NK-92 treated with Interleukin-12 subunit alpha and Interleukin-12 subunit beta, amount 100 ng/mL, for 24 hours (cell line): ENCODE data around the gene ITPR1.

Source experiments
- DNase-seq: peaks from one replicate; lab custom pipeline; 2025; lab: John Stamatoyannopoulos, UW

ITPR1 gene

DNA sequence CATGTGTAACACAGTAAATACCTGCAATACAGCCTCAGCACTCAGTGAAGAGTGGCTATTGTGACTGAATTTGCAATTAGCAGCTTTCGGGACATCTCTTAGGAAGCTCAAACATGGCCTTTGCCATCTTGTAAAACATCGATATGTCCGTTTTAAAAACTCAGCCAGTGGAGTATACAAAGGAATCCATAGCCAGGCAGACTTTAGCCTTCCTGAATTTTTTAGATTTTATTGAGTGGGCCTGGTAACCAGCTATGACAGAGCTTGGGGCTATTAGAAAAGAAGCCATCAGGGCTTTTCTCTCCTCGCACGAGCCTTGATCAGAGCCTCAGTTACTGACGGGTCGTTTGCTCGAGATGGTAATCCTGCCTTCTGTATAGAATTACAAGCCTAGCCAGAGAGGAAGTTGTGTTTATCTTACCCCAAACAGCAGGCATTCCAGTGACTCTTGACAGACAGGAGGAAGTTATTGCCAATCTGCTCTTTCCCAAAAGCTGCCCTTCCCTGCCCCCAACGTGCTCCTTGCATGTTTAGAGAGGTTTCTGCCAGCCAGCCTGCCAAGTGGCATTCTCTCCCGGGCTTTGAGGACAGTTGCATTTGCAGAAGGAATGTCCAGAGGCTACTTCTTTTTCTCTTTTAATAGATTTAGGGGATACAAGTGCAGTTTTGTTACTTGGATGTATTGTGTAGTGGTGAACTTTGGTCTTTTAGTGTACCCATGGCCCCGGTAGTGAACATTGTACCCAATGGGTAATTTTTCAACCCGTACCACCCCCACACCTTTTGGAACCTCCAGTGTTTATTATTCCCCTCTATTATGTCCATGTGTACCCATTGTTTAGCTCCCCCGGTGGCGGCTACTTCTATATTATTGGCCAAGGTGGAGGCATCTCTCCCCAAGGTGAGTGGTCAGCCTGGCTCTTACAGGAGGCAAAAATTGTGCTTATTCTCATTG, 40.6 kb downstream of the ITPR1 start:
- no peak for DNase-seq

DNA sequence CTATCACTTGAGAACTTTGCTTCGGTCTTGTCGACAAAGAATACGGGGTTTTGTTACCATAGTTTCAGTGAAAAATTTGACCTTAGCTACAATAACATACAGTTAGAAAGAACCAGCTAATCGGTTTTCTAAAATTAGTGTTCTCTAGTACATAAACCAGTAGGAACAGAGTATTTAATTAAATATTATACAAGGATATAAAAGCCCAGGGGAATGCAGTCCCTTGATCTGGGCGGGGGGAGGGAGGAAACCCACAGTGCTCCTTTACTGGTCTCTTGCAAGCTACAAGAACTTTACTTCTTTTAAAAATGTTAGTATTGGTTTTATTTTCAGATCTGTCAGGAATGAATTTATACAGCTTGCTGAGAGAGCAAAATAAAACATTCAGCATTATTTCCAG, 41.8 kb downstream of the ITPR1 start:
- no peak for DNase-seq

DNA sequence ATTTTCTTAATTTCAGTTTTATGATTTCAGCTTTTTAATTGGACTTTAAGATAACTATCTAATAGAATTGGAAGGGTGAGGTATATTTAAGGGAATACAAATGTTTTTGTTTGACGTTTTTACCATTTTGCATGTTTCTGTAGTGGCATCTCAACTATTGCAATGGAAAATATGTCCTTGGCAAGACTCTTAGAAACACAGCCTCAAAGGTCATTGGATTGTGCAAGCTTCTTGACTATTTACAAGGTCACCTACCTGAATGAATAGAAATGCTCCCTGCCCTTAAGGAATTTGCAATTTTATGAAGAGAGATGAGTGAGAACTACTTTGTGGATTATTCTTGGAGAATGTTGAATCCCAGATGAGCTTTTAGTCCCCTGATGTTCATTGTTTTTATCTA, 43.1 kb downstream of the ITPR1 start:
- no peak for DNase-seq

DNA sequence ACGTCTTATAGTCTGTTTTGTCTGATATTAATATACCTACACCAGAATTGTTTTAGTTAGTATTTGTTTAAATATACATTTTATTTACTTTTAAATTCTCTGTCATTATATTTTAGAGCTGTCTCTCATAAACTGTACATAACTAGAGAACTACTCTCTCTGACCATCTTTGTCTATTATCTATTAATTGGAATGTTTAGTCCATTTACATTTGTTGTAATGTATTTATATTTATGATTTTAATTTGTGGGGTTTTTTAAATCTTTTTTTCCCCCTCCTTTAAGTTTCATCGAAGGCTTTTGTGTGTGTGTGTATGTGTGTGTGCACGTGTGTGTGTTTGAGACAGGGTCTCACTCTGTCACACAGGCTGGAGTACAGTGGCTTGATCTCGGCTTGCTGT, 47.1 kb downstream of the ITPR1 start:
- no peak for DNase-seq

DNA sequence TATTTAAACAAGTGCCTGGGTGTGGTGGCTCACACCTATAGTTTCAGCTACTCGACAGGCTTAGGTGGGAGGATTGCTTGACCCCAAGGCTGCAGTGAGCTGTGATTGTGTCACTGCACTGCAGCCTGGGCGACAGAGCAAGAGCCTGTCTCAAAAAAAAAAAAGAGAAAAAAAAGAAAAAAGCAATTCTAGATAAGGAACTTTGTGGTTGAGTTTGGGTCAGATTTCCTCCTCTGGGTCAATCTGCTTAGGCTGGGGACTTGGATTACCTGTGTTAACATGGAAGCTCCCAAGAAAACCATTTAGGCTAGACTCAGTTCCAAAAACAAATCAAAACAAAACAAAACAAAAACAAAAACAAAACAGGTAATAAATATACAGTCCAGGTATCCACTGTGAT, 50.0 kb downstream of the ITPR1 start:
- DNase-seq = no peak

DNA sequence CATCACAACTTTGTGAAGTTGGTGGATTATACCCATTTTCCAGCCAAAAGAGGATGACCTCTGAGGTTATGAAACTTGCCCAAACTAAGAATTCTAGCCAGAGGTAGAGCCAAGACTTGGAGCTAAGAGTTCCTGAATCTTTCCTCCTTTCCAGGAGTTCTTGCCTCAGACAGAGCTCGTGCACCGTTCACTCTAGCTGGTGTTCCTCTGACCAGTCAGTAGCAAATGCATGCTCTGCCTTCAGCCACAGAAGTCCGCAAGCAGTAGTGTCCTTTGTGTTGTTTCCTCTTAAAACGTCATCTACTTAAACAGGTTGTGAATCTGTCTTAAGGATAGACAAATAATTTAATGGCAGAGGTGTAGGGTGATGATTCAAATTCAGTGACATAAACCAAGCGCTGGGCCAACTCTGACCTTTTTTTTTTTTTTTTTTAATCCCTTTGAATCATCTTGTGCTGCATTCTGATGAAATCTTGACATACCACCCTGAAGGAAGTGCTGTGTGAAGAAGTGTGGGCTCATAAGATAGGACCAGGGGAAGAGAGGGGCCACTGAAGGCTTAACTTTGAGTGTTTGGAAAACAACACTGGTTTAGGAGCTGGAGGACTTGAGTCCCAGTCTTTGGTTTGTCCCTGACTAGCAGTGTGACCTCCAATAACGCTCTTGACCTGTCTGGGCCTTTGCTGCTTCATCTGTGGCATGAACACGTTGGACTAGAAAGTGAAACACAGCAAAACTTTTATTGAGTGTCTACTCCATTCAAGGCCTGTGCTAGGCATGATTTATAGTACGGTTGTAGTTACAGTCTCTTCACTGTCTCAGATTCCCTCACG, 53.4 kb downstream of the ITPR1 start:
- no peak for DNase-seq

DNA sequence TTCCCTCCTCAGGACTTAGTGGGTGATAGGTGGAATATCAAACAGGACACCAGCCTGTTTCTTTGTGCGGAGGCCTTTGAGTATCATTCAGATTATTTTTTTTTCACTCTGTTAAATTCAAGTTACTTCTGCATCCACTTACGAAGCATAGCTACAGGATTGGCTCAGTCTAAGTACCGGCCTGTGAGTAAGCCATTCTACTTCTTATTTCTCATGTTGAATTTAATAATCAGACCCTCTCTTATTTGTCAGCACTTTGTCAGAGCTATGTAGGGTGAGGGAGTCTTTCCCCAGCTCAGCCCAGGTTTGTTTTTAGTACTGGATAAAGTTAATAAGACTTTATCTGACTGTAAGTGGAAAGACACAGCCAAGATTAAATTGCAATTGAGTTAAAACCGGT, 54.7 kb downstream of the ITPR1 start:
- no peak for DNase-seq

DNA sequence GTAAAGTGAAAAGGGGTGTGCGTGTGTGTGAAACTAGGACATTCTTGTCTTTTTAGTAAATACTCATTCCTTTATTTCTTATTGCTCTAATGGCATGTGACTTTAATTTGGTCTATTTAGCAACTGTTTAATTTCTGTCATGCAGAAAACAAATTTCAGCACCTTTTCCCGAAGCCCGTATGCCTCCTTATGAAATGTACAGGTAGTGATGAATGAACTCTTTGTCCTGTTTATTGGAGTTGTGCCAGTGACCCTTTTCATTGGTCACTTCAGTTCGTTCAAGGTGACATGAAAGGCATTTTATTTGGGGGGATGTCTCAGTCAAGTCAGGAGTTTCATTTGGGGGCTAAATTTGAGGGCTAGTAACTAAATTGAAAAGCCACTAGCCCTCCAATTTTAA, 55.2 kb downstream of the ITPR1 start:
- DNase-seq = no peak

DNA sequence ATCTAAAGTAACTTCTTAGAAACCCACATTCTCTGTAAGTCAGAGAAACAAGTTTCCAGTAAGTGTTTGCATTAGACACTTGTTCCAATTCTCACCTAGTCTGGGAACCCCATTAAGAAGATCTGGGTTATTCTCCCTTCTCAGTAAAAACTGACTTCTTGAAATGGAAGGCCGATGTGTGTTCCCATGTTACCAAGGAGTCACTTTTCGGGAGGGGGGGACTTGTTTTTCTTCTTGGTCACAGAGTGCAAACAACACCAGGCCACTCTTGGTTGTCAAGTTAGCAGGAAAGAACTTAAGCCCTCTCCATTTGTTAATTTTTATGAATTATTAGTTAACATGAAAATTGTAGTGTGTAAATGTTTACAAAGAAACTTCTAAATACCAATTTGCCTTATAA, 55.6 kb downstream of the ITPR1 start:
- no peak for DNase-seq

DNA sequence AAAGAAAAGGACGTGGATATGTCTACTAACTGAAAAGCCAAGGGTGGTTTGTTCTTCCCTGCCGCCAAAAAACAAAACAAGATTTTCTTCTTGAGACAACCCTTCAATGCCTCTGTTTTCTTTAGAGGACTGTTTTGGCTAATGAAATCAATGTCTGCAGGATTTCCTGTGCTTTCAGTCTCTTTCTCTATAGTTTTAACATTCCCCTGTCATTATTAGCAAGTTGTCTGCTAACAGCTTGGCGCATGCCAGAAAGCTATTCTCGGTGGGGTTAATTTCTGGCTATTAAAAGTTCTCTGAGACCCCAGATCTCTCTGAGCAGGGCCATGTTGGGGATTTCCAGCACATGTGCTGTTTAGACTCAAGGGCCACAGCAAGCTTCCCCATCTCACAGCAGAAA, 56.7 kb downstream of the ITPR1 start:
- no peak for DNase-seq

DNA sequence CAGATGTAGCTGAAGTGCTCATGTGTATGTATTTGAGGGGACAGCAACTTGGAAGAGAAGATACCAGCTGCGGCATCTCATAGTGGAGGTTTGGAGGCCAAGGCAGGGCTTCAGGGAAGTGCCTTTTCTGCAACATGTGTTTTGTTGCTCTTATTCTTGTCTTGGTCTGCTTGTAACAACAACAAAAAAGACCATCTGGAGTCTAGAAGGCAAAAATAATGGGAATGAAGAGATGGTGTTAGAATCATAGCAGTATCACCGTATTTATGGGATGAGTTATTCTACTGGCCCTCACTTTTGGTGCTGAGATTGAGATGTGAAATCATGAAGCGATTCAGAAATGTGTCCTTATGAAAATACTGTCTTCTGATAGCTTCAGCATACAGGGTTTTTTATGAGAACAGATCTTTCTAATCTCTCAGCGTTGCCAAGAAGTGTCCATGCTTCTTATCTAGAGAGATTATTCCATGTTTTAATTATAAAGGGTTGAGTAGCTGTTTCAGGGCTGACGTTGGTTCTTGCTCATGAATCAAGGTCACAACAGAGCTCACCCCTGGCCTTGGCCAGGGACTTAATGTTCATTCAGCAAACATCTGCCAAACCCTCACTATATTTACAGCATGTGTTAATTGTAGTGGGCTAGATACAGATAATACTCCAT, 58.0 kb downstream of the ITPR1 start:
- DNase-seq = no peak

DNA sequence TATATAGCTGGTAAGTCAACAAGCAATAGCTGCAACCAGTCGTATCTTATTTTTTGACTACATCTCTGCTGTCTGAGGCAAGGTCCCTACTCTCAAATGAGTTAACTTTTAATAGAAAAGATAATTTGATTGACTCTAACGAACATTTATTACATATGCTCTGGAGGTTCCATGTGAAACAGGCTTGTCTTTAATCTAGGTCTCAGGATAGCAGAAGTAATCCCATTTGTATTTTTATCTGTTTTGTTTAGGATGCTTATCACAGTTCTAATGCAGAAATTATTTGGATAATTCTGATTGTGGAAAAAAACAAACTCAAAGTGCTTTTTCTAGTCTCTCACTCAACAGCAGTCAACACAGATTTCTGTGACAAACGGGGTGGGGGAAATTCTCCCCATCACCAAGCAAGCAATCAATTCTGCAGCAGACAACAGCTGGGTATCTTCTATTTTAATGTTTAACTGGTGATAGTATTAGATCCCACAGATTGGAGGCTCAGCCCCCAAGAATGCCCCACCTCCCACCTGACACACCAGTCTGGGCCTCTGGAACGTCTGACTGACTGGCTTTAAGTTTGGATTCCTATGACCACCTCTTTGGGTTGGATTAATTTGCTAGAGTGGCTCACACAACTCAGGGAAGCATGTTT, 58.8 kb downstream of the ITPR1 start:
- no peak for DNase-seq

DNA sequence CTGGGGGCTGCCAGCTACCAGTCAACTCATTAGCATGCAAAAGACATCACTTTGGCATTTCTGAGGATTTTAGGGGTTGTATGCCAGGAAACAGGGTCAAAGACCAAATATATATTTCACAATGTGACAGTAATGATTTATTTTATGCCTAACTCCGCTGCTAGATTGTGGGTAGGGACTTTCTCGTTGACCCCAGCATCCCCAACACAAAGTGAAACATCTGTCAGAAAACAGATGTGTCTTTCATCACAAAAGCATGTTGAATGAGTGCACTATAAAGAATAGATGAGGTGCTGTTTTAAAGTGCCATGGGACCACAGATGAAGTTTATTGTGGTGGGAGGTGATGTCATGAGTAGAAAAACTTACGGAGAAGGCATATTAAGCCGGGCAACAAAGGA, 59.7 kb downstream of the ITPR1 start:
- no peak for DNase-seq

DNA sequence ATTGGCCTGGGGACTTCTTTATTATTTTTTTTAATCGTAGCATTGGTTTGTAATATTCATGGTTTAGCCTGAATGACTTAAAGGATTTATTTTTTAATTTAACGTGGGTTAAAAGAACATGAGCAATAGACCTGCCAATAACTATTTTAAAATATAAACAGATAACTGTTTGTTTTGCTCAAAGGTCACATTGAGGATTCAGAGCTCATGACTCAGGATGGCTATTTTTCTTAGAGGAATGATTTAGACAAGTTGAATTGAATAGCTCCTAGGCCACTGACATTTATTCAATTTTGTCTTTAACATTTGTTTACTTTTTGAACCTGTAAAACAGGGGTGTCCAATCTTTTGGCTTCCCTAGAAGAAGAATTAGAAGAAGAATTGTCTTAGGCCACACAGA, 68.5 kb downstream of the ITPR1 start:
- no peak for DNase-seq

DNA sequence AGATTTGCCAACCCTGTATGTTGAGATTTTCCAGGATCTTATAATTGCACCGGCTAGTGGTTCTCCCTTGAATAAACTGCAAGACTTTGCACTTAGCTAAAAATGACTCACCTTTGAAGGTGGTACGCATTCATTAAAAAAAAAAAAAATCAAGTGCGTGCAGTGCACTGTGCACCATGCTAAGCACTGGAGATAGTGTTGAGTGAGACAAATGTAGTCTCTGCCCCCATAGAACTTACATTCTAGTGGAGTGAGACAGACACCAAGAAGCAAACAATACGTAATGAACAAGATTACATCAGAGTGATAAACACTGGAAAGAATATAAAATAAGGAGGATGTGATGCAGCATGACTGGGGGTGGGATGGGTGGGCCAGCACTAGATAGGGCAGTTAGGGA, 69.4 kb downstream of the ITPR1 start:
- DNase-seq = no peak

DNA sequence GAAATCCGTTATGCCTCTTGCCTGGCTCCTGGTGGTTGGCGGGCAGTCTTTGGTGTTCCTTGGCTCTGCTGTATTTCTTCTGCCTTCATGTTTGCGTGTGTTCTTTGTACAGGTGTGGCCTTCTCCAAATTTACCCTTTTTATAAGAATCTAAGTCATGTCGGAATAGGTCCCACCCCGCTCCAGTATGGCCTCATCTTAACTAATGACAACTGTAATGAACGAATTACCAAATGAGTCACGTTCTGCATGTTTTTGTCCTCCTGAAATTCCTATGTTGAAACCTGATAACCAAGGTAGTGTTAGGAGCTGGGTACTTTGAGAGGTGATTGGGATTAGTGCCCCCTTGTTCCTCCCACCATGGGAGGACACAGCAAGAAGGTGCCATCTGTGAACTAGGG, 71.1 kb downstream of the ITPR1 start:
- DNase-seq = no peak

DNA sequence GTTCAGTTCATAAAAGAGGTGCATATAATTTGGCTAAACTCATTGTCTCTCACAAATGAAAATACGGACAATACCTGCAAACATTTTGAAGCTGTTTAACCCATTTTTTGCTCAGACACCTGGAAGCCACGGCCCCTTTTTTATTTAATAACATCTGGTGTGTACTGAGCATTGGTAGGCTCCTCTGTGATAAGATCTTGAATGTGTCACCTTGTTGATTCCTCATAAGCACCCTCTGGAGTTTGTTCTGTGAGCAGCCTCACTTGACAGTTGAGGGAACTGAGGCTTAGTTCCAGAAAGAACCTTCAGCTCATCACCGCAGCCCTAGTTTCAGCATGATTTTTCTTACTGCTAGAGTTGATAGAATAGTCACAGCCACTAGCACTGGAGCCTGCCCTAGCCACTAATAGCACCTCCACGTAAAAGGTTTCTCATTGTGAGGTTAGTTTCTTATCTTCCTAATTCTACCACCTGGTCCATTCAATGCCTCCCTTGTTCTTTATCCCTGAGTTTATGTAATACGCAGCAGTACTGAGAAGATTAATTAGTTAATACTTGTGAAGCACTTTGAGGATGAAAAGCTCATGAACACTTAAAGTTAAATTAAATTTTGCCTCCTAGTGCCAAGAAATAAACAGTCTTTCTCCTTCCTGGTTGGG, 71.9 kb downstream of the ITPR1 start:
- no peak for DNase-seq

DNA sequence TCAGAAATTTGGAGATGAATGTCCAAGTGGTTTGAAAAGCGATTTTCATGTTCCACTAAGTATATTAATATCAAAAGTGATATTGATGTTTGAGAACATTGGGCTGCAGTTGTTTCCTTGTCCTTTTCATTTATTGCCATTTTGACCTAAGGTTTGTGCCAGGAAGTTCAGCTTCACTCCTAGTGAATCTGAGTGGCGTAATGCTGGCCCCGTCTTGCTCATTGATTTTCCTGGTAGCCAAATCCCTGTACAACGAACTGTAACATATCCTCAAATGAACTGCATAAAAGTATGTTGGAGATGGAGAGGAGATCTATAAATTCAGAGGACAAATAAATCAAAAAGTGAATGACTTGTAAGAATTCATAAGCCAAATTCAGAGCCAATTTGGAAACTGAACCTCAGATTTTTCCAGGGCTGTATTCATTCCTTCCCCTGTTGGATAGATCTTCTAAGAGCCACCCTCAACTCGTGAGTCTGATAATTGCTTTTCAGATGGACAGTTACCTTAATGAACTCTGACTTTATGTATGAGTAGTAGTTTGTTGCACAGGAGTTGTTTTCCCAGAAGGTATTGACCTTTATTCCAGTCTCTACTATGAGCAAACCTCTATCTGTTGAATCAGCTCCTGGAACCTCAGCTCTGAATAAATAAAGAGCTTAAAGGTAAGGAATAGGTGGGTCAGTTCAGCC, 72.8 kb downstream of the ITPR1 start:
- no peak for DNase-seq

DNA sequence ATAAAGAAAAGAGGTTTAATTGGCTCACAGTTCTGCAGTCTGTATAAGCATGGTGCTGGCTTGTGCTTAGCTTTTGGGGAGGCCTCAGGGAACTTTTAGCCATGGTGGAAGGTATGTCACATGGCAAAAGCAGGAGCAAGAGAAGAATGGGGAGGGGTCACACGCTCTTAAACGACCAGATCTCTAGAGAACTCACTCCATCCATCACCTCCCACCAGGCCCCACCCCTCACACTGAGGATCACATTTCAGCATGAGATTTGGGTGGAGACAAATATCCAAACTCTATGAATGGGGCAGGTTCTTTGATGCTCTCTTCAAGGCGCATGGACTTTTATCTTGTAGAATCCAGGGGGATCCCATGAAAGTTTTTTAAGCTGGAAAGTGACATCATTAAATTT, 75.7 kb downstream of the ITPR1 start:
- DNase-seq = no peak

DNA sequence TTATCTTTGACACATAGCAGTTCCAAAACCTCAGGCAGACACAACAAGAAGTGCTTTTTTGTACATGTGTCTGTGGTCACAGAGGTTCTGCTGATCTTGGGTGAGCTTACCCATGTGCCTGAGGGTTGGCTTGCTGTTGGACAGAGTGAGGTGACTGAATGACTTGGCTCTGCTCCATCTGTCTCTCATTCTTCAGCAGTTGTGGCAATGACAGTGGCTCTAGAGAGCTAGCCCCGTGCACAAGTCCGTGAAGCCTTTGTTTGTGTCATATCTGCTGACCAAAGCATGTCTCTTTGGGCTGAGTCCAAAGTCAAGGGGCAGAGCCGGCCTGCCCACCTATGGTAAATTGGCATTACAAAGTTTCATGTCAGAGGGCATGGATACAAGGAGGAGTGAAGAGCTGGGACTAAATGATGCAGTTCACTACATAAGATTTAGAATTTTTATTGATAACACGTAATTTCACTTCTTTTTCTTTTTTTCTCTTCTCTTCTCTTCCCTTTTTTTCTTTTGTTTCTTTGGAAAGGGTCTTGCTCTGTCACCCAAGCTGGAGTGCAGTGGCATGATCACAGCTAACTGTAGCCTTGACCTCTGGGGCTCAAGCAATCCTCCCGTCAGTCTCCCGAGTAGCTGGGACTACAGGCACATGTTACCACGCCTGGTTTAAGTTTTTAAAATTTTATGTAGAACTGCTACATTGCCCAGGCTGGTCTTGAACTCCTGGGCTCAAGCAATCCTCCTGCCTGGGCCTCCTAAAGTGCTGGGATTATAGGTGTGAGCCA, 77.9 kb downstream of the ITPR1 start:
- DNase-seq = no peak
